Measurements from ENCODE around the gene XPR1.
"Not testable (repeated sequence)": the region's sequence is repeated elsewhere in the genome, so short reads cannot be mapped to it uniquely, and the experiment has no call there.

XPR1 gene

DNA sequence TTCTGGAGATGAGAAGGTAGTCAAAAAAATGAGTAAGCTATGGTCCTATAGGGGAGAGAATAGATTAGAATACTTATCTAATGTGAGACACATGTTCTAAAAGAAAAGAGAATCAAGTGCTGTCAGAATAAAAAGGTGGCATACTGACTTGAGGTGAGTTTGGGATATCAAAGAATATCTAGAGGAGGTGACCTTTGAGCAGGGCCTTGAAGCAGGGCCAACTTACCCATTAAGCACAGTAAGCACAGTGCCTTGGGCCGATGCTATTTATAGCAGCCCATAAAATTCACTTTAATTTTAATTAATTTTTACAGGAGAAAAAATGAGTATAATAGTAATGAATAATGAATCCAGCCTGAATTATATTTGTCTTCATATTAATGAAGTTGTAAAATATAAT lies 92.2 kb downstream of the XPR1 start:
- no peak for DNase-seq

GRCh38 chr1:180726024-180726423 lies 94.2 kb downstream of the XPR1 start:
- DNase-seq, result not testable (repeated sequence)

GRCh38 chr1:180727751-180728150 lies 95.9 kb downstream of the XPR1 start:
- not testable (repeated sequence) for DNase-seq

- DNase-seq, result no peak
Observed at GRCh38 chr1:180728472-180729106, 96.8 kb downstream of the XPR1 start.

GRCh38 chr1:180731131-180731530 lies 99.3 kb downstream of the XPR1 start:
- no peak for DNase-seq

DNA sequence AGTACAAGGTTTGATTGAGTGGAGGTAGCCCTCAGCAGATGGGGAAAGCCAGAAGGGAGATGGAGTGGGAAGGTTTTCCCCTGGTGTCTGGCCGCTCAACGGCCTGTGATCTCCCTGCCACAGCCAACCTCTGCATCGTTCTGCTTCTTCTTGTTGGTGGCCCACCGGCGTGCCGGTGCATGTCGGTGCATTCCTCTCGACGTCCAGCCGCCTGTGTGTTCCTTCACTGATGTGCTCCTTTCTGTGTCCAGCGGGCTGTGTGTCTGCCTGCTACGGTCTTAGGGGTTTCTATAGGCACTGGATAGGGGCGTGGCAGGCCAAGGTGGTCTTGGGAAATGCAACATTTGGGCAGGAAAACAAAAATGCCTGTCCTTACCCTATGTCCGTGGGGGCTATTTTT lies 101.0 kb downstream of the XPR1 start:
- no peak for DNase-seq

- DNase-seq, result no peak
Observed at GRCh38 chr1:180734366-180734765, 102.5 kb downstream of the XPR1 start.

DNA sequence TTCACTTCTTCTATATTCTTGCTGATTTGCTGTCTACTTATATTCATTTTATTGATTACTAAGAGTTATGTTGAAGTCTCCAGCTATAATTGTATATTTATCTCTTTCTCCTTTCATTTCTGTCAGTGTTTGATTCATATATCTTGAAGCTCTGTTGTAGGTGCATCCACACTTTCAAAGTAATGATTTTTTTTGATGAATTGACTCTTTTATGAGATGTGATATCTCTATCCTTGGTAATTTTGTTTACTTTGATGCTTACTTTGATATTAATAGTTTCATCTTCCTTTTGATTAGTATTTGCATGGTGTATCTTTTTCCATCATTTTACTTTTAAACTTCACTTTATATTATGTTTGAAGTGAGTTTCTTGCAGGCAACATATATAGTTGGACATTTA lies 110.8 kb downstream of the XPR1 start:
- DNase-seq, result no peak

- no peak for DNase-seq
Observed at GRCh38 chr1:180743868-180744267, 112.0 kb downstream of the XPR1 start.

DNA sequence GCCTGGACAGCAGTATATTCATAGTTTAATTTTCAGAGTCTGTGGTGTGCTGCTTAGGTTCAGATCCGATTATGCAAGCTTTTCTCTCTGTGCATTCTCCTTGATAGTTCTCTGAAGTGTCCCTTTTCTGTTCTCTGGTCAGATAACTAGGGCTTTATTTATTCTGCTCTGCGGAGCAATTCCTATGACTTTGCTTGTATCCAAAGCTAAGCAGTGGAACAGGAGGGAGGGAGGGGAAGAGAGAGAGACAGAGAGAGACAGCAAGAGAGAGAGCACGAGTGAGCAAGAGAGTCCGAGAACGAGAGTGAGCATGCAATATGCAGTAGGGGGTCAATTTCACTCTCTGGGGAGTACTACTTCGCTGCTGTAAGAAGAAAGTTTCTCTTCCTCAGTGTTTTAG lies 113.3 kb downstream of the XPR1 start:
- no peak for DNase-seq

GRCh38 chr1:180751921-180752320 lies 120.1 kb downstream of the XPR1 start:
- no peak for DNase-seq

DNA sequence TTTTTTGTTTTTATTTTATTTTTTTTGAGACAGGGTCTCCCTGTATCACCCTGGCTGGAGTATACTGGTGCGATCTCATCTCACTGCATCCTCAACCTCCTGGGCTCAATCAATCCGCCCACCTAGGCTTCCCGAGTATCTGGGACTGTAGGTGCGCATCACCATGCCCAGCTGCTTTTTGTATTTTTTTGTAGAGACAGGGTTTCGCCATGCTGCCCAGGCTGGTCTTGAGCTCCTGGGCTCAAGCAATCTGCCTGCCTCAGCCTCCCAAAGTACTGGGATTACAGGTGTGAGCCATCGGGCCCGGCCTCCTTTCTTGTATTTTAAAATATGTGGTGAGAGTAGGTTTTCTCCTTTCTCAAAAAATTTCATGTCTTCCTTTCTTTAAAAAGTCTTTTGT lies 122.6 kb downstream of the XPR1 start:
- no peak for DNase-seq

DNA sequence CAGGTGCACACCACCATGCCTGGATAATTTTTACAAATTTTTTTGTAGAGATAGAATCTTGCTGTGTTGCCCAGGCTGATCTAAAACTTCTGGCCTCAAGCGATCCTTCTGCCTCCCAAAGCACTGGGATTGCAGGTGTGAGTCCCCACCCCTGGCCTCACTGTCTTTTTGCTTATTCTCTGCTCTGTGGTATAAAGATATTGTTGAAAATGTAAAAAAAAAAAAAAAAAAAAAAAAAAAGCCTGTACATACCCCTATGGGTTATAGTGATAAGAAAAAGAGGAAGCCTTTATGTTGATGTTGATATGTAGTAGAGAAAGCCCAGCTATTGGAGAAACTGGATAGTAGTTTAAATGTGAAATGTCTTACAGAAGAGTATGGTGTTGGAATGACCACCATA lies 125.8 kb downstream of the XPR1 start:
- no peak for DNase-seq

- no peak for DNase-seq
Observed at GRCh38 chr1:180762796-180763195, 131.0 kb downstream of the XPR1 start.

- no peak for DNase-seq
Observed at GRCh38 chr1:180765151-180765550, 133.3 kb downstream of the XPR1 start.

GRCh38 chr1:180769889-180770288 lies 138.1 kb downstream of the XPR1 start:
- no peak for DNase-seq

DNA sequence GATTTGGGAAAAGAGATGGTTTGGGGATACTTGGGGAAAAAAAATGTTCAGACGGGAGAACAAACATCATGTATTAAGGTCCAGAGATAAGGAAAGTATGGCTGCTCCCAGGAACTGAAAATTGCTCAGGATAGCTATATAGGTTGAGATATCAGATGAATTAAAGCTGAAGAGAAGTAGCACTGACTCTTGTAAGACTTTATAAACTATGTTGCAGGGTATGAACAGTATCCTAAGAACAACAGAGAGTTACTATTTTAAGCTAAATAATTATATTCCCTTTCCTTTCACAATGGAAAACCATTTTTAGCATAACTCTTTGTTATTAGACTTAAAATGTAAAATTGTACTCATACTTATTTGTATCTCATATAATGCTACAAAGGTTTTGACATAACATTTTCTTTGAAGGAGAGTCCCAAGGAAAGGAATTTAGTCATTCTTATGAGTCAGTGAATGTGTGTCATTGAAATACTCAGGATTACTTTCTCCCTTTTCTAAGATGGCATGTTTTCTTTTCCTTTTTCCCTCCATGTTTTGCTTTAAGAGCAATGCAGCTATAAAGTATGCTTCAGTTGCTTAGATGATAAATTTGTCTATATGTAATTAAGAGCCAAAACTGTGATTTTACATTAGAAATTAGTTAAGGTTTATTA lies 141.5 kb downstream of the XPR1 start:
- DNase-seq, result no peak

- DNase-seq, result no peak
Observed at GRCh38 chr1:180775801-180776200, 144.0 kb downstream of the XPR1 start.

- no peak for DNase-seq
Observed at GRCh38 chr1:180777072-180777689, 145.4 kb downstream of the XPR1 start.

- no peak for DNase-seq
Observed at GRCh38 chr1:180778782-180779398, 147.1 kb downstream of the XPR1 start.

GRCh38 chr1:180779584-180779983 lies 147.8 kb downstream of the XPR1 start:
- no peak for DNase-seq

GRCh38 chr1:180781718-180782117 lies 149.9 kb downstream of the XPR1 start:
- DNase-seq, result no peak

- no peak for DNase-seq
Observed at GRCh38 chr1:180785291-180785690, 153.5 kb downstream of the XPR1 start.

- DNase-seq, result no peak
Observed at GRCh38 chr1:180785887-180786286, 154.1 kb downstream of the XPR1 start.
